Activated naive CD8-positive, alpha-beta T cell treated with anti-CD3 and anti-CD28 coated beads, Interleukin-2, amount 10 ng/mL, durations not matched to agents 7 days and 5 days (primary cell): ENCODE data around the gene KIAA0232. TPM values are rescaled to one million over a fixed set of nuclear protein-coding genes. Genes with fewer than 3 reads are reported as not detected.

Source experiments
- ATAC-seq: fragments of 150-1000 bp; cut with Tn5 transposase; one replicate; pipeline ENCODE4 v1.10.0; 2021; ENCODE audit warnings: low read depth, moderate library complexity
- POLR2A ChIA-PET: fragments of 350-600 bp; sonication (Branson Sonifier 250); formaldehyde crosslinking; loops from one replicate; lab custom pipeline; 2021; ENCODE audit warnings: antibody characterized with exemption; lab: Charles Lee
- DNase-seq: peaks from one replicate; pipeline ENCODE4 v3.0.0; 2021
- H3K27ac Mint-ChIP-seq: one replicate; pipeline ENCODE4 v1.8.0; 2022; ENCODE audit warnings: mild to moderate bottlenecking, mixed read lengths
- H3K27me3 Mint-ChIP-seq: one replicate; pipeline ENCODE4 v1.8.0; 2022; ENCODE audit warnings: mild to moderate bottlenecking, moderate library complexity, mixed read lengths
- H3K36me3 Mint-ChIP-seq: one replicate; pipeline ENCODE4 v1.8.0; 2021; ENCODE audit warnings: mild to moderate bottlenecking, mixed read lengths
- H3K4me1 Mint-ChIP-seq: one replicate; pipeline ENCODE4 v1.8.0; 2021; ENCODE audit warnings: mixed read lengths
- H3K4me3 Mint-ChIP-seq: one replicate; pipeline ENCODE4 v1.8.0; 2022; ENCODE audit warnings: mild to moderate bottlenecking, moderate library complexity, mixed read lengths
- H3K9me3 Mint-ChIP-seq: one replicate; pipeline ENCODE4 v1.8.0; 2021; ENCODE audit warnings: mixed read lengths
- total RNA-seq, 2 experiments: library from RNA; stranded (reverse); gene quantifications; one replicate each; pipeline ENCODE4 v1.2.3, GENCODE V29; 2021

The KIAA0232 gene
- total RNA-seq, 2 experiments from 2014 or later = 21.5 to 23.9 TPM

DNA sequence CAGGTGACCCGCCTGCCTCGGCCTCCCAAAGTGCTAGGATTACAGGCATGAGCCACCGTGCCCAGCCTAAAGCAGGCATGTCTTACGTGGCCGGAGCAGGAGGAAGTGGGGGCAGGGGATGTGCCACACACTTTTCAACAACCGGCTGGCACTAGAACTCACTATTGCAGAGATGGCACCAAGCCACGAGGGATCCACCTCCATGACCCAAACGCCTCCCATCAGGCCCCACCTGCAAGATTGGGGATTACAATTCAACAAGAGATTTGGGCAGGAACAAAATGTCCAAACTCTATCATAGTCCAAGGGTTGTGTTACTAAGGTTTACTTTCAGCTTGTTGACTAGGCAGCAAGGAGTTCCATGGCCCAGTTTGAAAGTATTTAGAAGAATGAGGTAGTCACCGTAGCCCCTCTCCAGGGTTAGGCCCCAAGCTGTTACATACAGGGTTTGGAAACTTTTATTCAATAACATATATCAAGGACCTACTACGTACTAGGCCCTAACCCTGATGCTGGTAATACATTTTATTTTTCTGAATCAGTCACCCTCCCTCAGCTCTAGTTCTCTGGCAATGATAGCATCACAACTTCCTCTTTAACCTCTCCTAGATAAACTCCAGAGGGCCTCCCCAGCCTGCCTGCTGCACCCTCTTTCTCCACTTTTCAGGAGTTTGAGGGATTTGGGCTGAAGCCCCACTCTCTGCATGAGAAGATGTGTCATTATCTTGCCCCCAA, 109.1 kb downstream of the KIAA0232 start:
- no peak for DNase-seq
- Mint-ChIP-seq H3K4me1 (peaks cover 25% of the 10 kb centered on the region), H3K27ac (peak overlapping the region; percentile 88), H3K27me3 (no peaks in the 10 kb centered on the region), H3K4me3 (peak overlapping the region; percentile 77), H3K9me3 (peaks cover 5% of the 10 kb centered on the region), H3K36me3 (peaks cover 9% of the 10 kb centered on the region)
- ATAC-seq = peak; percentile 30
- POLR2A ChIA-PET = interaction anchor here (1.0 to 2.6 kb wide), 7 partner anchors 9 to 251 kb away, joined by 3 to 19 read pairs (median 4); partner anchors contain the start of genes MRFAP1 and TBC1D14

DNA sequence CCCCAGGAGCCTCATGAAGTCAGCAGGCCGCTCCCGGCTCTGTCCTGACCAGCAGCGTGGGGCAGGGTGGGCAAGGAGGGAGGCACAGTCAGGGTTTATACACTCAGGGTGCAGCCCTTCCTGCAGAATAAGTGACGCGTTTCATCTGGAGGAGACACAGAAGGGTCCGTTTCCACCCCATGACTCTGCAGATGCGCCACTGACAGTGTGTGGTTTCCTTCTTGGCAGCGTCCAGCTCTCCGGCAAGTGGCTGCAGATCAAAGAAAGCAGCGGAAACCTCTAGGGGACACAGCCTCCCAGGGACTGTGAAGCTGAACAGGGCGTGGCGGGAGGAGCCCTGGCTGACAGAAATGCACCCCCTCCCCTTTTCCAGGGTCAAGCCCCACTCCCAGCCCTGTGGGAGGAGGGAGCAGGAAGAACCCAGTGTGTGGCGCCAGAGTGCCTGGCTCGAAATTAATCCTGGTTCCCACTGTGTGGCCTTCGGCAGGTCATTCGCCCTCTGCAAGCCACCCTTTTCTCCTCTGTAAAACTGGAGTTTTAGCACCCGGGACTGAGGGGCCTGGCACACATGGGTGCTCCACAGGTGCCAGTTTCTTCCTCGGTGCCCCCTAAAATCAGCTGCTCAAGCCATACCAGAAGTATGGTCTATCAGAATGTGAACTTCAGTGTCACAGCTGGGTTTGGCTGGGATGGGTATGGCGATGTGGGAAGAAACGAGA, 109.8 kb downstream of the KIAA0232 start:
- Mint-ChIP-seq H3K9me3 (peaks cover 5% of the 10 kb centered on the region), H3K27ac (peak overlapping the region; percentile 88), H3K36me3 (peaks cover 9% of the 10 kb centered on the region), H3K4me3 (peak overlapping the region; percentile 77), H3K4me1 (peaks cover 25% of the 10 kb centered on the region), H3K27me3 (no peaks in the 10 kb centered on the region)
- POLR2A ChIA-PET = interaction anchor here (0.6 to 2.6 kb wide), 11 partner anchors 8 to 252 kb away, joined by 3 to 19 read pairs (median 4); partner anchors contain the start of genes MRFAP1 and TBC1D14
- ATAC-seq (peak; percentile 90), DNase-seq (peak; percentile 61)

DNA sequence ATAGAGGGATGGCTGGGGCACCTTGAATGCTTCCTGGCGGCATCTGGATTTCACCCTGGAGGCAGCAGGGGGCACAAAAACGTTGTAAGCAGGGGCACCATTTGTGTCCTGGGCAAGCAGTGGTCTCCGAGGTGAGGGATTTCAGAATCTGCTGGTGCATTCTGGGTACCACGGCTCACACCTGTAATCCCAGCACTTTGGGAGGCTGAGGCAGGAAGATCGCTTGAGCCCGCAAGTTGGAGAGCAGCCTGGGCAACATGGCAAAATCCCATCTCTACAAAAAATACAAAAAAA, 110.3 kb downstream of the KIAA0232 start:
- Mint-ChIP-seq H3K9me3 (peaks cover 5% of the 10 kb centered on the region), H3K36me3 (peaks cover 9% of the 10 kb centered on the region), H3K27me3 (no peaks in the 10 kb centered on the region), H3K4me3 (peak overlapping the region; percentile 37), H3K4me1 (peaks cover 25% of the 10 kb centered on the region), H3K27ac (peak overlapping the region; percentile 88)
- POLR2A ChIA-PET = interaction anchor here (0.6 to 2.6 kb wide), 11 partner anchors 8 to 252 kb away, joined by 3 to 19 read pairs (median 4); partner anchors contain the start of genes MRFAP1 and TBC1D14
- ATAC-seq = no peak
- DNase-seq = no peak

GRCh38 chr4:6893449-6894085, 111.0 kb downstream of the KIAA0232 start:
- H3K27me3 Mint-ChIP-seq = no peaks in the 10 kb centered on the region
- no peak for DNase-seq
- ATAC-seq = no peak
- peaks cover 25% of the 10 kb centered on the region for H3K4me1 Mint-ChIP-seq
- no peak overlapping the region for H3K4me3 Mint-ChIP-seq
- peaks cover 9% of the 10 kb centered on the region for H3K36me3 Mint-ChIP-seq
- peaks cover 5% of the 10 kb centered on the region for H3K9me3 Mint-ChIP-seq
- H3K27ac Mint-ChIP-seq = peak overlapping the region; percentile 66
- POLR2A ChIA-PET = interaction anchor here (0.7 to 2.6 kb wide), 4 partner anchors 12 to 220 kb away, joined by 3 to 19 read pairs (median 4); partner anchors contain the start of gene TBC1D14

DNA sequence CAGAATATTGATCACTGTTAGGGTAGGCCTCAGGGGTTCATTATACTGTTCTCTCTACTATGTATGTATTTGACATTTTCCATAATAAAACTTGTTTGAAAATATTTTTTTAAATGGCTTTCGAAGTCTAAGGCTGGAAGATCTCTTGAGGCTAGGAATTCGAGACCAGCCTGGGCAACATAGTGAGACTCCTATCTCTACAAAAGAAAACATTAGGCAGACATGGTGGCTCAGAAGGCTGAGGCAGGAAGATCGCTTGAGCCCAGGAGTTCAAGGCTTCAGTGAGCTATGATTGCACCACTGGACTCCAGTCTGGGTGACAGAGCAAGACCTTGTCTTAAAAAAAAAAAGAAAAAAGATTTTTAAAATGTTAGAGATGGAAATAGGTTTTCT, 111.6 kb downstream of the KIAA0232 start:
- ATAC-seq (no peak), DNase-seq (no peak)
- Mint-ChIP-seq H3K36me3 (peaks cover 9% of the 10 kb centered on the region), H3K9me3 (peaks cover 5% of the 10 kb centered on the region), H3K27ac (peak overlapping the region; percentile 23), H3K4me3 (no peak overlapping the region), H3K27me3 (no peaks in the 10 kb centered on the region), H3K4me1 (peaks cover 30% of the 10 kb centered on the region)
- POLR2A ChIA-PET = interaction anchor here (0.7 to 2.6 kb wide), 3 partner anchors 12 to 104 kb away, joined by 3 to 19 read pairs (median 3); partner anchors contain the start of gene TBC1D14

DNA sequence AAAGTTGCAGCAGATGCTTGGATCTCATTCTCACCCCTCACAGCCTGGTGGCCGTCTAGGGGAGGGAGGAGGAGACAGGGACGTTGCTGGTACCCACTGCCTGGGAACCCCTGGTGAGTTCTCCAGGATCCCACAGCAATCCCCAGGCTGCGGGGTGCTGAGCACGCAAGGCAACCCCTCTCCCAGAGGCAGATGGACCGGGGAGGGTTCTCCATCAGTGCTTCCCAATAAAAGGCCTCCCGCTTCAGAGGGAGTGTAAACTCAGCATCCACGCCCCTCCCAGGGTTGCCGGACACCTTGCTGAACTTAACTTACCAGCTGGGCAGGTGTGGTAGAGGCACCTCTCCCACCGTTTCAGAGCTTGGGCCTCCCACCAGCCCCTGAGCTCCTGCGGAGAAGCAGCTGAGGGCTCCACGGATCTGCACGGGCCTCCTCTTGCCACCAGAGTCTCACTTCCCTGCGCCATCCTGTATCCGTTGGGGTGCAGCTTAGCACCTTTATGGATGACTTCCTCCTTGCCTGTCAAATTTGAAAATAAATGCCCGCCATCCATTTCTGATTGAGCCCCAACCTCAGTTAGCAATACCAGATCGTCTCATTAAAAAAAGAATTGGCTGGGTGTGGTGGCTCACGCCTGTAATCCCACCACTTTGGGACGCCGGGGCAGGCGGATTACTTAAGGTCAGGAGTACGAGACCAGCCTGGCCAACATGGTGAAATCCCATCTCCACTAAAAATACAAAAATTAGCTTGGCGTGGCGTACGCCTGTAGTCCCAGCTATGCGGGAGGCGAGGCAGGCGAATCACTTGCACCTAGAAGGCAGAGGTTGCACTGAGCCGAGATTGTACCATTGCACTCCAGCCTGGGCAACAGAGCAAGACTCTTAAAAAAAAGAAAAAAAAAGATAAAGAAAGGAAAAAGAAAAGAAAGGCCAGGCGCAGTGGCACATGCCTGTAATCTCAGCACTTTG, 112.3 kb downstream of the KIAA0232 start:
- peak overlapping the region; percentile 38 for H3K27ac Mint-ChIP-seq
- DNase-seq (no peak), ATAC-seq (no peak)
- H3K9me3 Mint-ChIP-seq = peaks cover 5% of the 10 kb centered on the region
- H3K27me3 Mint-ChIP-seq = no peaks in the 10 kb centered on the region
- peaks cover 37% of the 10 kb centered on the region for H3K4me1 Mint-ChIP-seq
- no peak overlapping the region for H3K4me3 Mint-ChIP-seq
- POLR2A ChIA-PET = interaction anchor here (0.7 kb wide), 1 partner anchor 104 kb away, joined by 3 read pairs; no protein-coding TSS in a partner anchor
- peaks cover 10% of the 10 kb centered on the region for H3K36me3 Mint-ChIP-seq

DNA sequence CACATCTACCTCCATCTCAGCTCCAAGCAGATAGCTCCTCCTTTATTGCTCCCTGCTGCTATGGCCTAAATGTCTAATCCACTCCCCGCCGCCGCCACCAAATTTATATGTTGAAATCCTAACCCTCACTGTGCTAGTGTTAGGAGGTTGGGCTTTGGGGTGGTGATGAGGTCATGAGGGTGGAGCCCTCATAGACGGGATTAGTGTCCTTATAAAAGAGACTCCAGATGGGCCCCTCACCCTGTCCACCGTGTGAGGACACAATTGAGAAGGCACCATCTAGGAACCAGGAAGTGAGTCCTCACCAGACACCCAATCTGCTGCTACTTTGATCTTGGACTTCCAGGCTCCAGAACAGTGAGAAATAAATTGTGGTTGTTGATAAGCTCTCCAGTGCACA, 113.5 kb downstream of the KIAA0232 start:
- H3K9me3 Mint-ChIP-seq = no peaks in the 10 kb centered on the region
- no peaks in the 10 kb centered on the region for H3K27me3 Mint-ChIP-seq
- H3K36me3 Mint-ChIP-seq = peaks cover 1% of the 10 kb centered on the region
- H3K4me3 Mint-ChIP-seq = no peak overlapping the region
- ATAC-seq = no peak
- POLR2A ChIA-PET = interaction anchor here (0.8 to 1.0 kb wide), 2 partner anchors 13 to 172 kb away, joined by 3 read pairs; partner anchors contain the start of gene GRPEL1
- peaks cover 45% of the 10 kb centered on the region for H3K4me1 Mint-ChIP-seq
- no peak overlapping the region for H3K27ac Mint-ChIP-seq
- DNase-seq = no peak

GRCh38 chr4:6898763-6899162, 116.2 kb downstream of the KIAA0232 start:
- Mint-ChIP-seq H3K27me3 (no peaks in the 10 kb centered on the region), H3K27ac (peak overlapping the region; percentile 95), H3K4me1 (peaks cover 24% of the 10 kb centered on the region), H3K9me3 (no peaks in the 10 kb centered on the region), H3K36me3 (peaks cover 1% of the 10 kb centered on the region), H3K4me3 (peak overlapping the region; percentile 68)
- POLR2A ChIA-PET = interaction anchor here (0.7 to 3.4 kb wide), 10 partner anchors 10 to 1041 kb away, joined by 3 to 70 read pairs (median 6); partner anchors contain the start of genes AFAP1, GRPEL1, MRFAP1 and TBC1D14
- no peak for DNase-seq
- peak; percentile 10 for ATAC-seq

GRCh38 chr4:6900181-6900812, 117.8 kb downstream of the KIAA0232 start:
- peak overlapping the region; percentile 95 for H3K27ac Mint-ChIP-seq
- H3K9me3 Mint-ChIP-seq = no peaks in the 10 kb centered on the region
- no peak overlapping the region for H3K4me3 Mint-ChIP-seq
- H3K4me1 Mint-ChIP-seq = peaks cover 24% of the 10 kb centered on the region
- H3K27me3 Mint-ChIP-seq = no peaks in the 10 kb centered on the region
- peaks cover 1% of the 10 kb centered on the region for H3K36me3 Mint-ChIP-seq
- no peak for ATAC-seq
- POLR2A ChIA-PET = interaction anchor here (1.2 to 3.4 kb wide), 8 partner anchors 8 to 260 kb away, joined by 3 to 70 read pairs (median 8); partner anchors contain the start of genes GRPEL1, MRFAP1 and TBC1D14
- no peak for DNase-seq

DNA sequence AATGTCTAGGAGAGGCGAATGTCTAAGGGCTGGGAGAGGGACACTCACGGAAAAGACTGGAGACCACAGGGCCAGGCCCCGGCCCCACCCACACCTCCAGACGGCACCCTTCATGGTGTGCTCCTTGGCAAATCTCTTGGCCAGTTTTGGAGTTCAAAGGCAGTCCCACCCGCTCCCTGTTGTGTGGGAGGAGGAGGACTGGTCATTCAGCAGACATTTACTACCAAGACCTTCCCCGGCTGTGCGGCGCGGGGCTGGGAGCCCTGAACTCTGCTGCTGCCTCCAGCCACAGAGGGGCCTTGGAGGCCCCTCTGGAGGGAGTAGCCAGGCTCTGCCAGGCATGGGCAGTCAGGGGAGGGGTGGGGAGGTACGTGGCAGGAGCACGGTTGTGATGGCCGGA, 118.4 kb downstream of the KIAA0232 start:
- ATAC-seq (no peak), DNase-seq (no peak)
- Mint-ChIP-seq H3K4me1 (peaks cover 24% of the 10 kb centered on the region), H3K27ac (peak overlapping the region; percentile 95), H3K4me3 (no peak overlapping the region), H3K36me3 (peaks cover 1% of the 10 kb centered on the region), H3K27me3 (no peaks in the 10 kb centered on the region), H3K9me3 (no peaks in the 10 kb centered on the region)
- POLR2A ChIA-PET = interaction anchor here (1.2 to 3.4 kb wide), 3 partner anchors 8 to 26 kb away, joined by 3 to 70 read pairs (median 9); partner anchors contain the start of gene TBC1D14

DNA sequence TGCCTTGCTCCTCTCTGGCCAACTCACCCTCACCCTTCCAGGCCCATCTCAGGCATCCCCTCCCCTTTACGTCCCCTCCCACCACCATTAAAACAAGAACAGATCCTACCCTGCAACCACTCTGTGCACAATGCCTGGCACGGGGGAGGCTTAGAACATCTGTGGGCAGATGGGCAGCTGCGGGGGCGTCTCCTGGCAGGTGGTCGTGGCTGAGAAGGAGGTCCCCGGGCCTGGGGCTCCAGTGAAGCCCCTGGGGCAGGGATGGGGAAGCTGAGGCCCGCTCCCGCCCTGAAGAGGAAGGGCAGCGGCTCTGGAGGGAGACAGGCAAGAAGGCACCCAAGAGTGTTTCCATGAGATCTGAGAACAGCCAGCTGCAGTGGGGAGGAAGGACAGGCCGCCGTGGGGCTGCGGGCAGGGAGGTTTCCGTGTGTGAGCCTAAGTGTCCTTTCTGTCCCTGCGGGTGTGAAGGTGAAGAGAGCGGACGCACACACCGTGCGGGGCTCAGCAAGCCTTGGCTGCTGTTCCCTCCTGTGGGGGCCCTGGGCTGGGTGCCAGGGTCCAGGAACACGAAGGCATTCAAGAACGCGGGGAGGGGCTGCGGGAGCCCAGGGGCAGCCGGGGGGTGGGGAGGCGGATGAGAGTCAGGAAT, 119.3 kb downstream of the KIAA0232 start:
- Mint-ChIP-seq H3K36me3 (peaks cover 1% of the 10 kb centered on the region), H3K9me3 (no peaks in the 10 kb centered on the region), H3K27me3 (peaks cover 3% of the 10 kb centered on the region), H3K27ac (peak overlapping the region; percentile 64), H3K4me3 (no peak overlapping the region), H3K4me1 (peaks cover 24% of the 10 kb centered on the region)
- POLR2A ChIA-PET = no interaction called here
- ATAC-seq = no peak
- no peak for DNase-seq
